Retinal pigment epithelial cell (primary cell): ENCODE results near the gene TRIM38.

Experiments
- DNase-seq: peaks from one replicate; pipeline ENCODE4 v3.0.0-alpha.2; 2010; ENCODE audit warnings: low read depth
- H3K4me3 ChIP-seq: 2 replicates; pipeline ENCODE4 v1.5.1; 2011; ENCODE audit warnings: mild to moderate bottlenecking, low read length, control low read depth, moderate library complexity
- CTCF ChIP-seq: conservative IDR thresholded peaks from 2 replicates; pipeline ENCODE4 v1.5.1; 2011; ENCODE audit warnings: low read depth, low read length, control low read depth, inconsistent platforms

TRIM38 gene

GRCh38 chr6:25930532-25931410, 31.8 kb upstream of the TRIM38 start, which contains the start of gene SLC17A2:
Gene SLC17A2 (minus strand): TSS chr6:25930691. CDS start chr6:25925796, 4,895 bp downstream.
- no peak for DNase-seq
- TF ChIP-seq CTCF: no peak
- H3K4me3 ChIP-seq: no peak within 1 kb of the TSS

- DNase-seq: no peak
- no peak for TF ChIP-seq CTCF
Measured at GRCh38 chr6:25931411-25931709, 31.2 kb upstream of the TRIM38 start.

GRCh38 chr6:25934156-25934555, 28.4 kb upstream of the TRIM38 start:
- H3K4me3 ChIP-seq: no peak overlapping the region
- no peak for TF ChIP-seq CTCF
- no peak for DNase-seq

More at GRCh38 chr6:25931411-25931709, 31.2 kb upstream of the TRIM38 start:
- no peak overlapping the region for H3K4me3 ChIP-seq

GRCh38 chr6:25934735-25935313, 27.8 kb upstream of the TRIM38 start:
- DNase-seq: no peak
- no peak overlapping the region for H3K4me3 ChIP-seq
- TF ChIP-seq CTCF: no peak

- TF ChIP-seq CTCF: no peak
- no peak overlapping the region for H3K4me3 ChIP-seq
- no peak for DNase-seq
Measured at GRCh38 chr6:25935953-25936352, 26.6 kb upstream of the TRIM38 start.

- DNase-seq: no peak
- no peak overlapping the region for H3K4me3 ChIP-seq
- TF ChIP-seq CTCF: no peak
Measured at GRCh38 chr6:25939593-25939992, 23.0 kb upstream of the TRIM38 start.
